Neural progenitor cell (in vitro differentiated cells): Measurements from ENCODE around the gene HS6ST3.

ENCODE experiments used
- CTCF ChIP-seq: fragments of 200-600 bp; sonication (generic); IDR thresholded peaks from 2 replicates; pipeline ENCODE4 v1.5.1; 2017; ENCODE audit warnings: antibody characterized with exemption, mild to moderate bottlenecking
- EZH2 ChIP-seq: fragments of 200-600 bp; sonication (generic); IDR thresholded peaks from 2 replicates; pipeline ENCODE4 v1.6.1; 2017; ENCODE audit warnings: antibody characterized with exemption, mild to moderate bottlenecking, moderate library complexity
- EZH2phosphoT487 ChIP-seq: fragments of 200-600 bp; sonication (generic); IDR thresholded peaks from 2 replicates; pipeline ENCODE4 v1.6.1; 2017; ENCODE audit warnings: antibody characterized with exemption

- no peak for TF ChIP-seq CTCF
- no peak for TF ChIP-seq EZH2
- TF ChIP-seq EZH2phosphoT487: no peak
Observed at GRCh38 chr13:96651598-96651997, 561.7 kb downstream of the HS6ST3 start.
